ENCODE data around the gene CHURC1.

GRCh38 chr14:64956697-64957406 lies 42.6 kb downstream of the CHURC1 start:
- TF ChIP-seq POLR2A (IDR thresholded peaks at IDR 0.05): no peak
- TF ChIP-seq, protein P1, sequence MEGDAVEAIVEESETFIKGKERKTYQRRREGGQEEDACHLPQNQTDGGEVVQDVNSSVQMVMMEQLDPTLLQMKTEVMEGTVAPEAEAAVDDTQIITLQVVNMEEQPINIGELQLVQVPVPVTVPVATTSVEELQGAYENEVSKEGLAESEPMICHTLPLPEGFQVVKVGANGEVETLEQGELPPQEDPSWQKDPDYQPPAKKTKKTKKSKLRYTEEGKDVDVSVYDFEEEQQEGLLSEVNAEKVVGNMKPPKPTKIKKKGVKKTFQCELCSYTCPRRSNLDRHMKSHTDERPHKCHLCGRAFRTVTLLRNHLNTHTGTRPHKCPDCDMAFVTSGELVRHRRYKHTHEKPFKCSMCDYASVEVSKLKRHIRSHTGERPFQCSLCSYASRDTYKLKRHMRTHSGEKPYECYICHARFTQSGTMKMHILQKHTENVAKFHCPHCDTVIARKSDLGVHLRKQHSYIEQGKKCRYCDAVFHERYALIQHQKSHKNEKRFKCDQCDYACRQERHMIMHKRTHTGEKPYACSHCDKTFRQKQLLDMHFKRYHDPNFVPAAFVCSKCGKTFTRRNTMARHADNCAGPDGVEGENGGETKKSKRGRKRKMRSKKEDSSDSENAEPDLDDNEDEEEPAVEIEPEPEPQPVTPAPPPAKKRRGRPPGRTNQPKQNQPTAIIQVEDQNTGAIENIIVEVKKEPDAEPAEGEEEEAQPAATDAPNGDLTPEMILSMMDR (IDR thresholded peaks at IDR 0.05): no peak
